KMS-11 (cell line): Measurements from ENCODE around the gene HS6ST3.

Experiments
- H2AFZ ChIP-seq: fragments of 200-600 bp; sonication (generic); 2 replicates; pipeline ENCODE4 v1.6.1; 2016; ENCODE audit warnings: antibody characterized with exemption, mixed run types, low read depth
- H3K27ac ChIP-seq: fragments of 200-600 bp; sonication (generic); 2 replicates; pipeline ENCODE4 v1.6.1; 2016; ENCODE audit warnings: mild to moderate bottlenecking, mixed run types
- H3K27me3 ChIP-seq: fragments of 200-600 bp; sonication (generic); 2 replicates; pipeline ENCODE4 v1.6.1; 2017; ENCODE audit warnings: mild to moderate bottlenecking, low read depth, mixed run types, moderate library complexity; ENCODE audit not compliant: insufficient read depth
- H3K36me3 ChIP-seq: fragments of 200-600 bp; sonication (generic); 2 replicates; pipeline ENCODE4 v1.6.1; 2017; ENCODE audit warnings: mild to moderate bottlenecking, mixed run types; ENCODE audit not compliant: insufficient read depth
- H3K4me1 ChIP-seq: fragments of 200-600 bp; sonication (generic); 2 replicates; pipeline ENCODE4 v1.6.1; 2016; ENCODE audit warnings: mild to moderate bottlenecking, low read depth, mixed run types; ENCODE audit not compliant: poor library complexity, severe bottlenecking
- H3K4me2 ChIP-seq: fragments of 200-600 bp; sonication (generic); 2 replicates; pipeline ENCODE4 v1.7.0; 2016; ENCODE audit warnings: mild to moderate bottlenecking, mixed run types
- H3K4me3 ChIP-seq: fragments of 200-600 bp; sonication (generic); IDR thresholded peaks from 2 replicates; pipeline ENCODE4 v1.6.1; 2017; ENCODE audit warnings: low read depth, low read length, mixed read lengths; ENCODE audit not compliant: insufficient read depth
- H3K79me2 ChIP-seq: fragments of 200-600 bp; sonication (generic); 2 replicates; pipeline ENCODE4 v1.6.1; 2016; ENCODE audit warnings: low read depth, mixed run types; ENCODE audit not compliant: insufficient read depth
- H3K9ac ChIP-seq: fragments of 200-600 bp; sonication (generic); 2 replicates; pipeline ENCODE4 v1.6.1; 2016; ENCODE audit warnings: mild to moderate bottlenecking, mixed run types
- H4K20me1 ChIP-seq: fragments of 200-600 bp; sonication (generic); 2 replicates; pipeline ENCODE4 v1.6.1; 2016; ENCODE audit warnings: mild to moderate bottlenecking, mixed run types; ENCODE audit not compliant: insufficient read depth
- CTCF ChIP-seq: fragments of 200-600 bp; sonication (generic); conservative IDR thresholded peaks from 2 replicates; pipeline ENCODE4 v1.6.1; 2017; ENCODE audit warnings: low read depth, mild to moderate bottlenecking, antibody characterized with exemption, low read length, moderate library complexity, mixed read lengths

The HS6ST3 gene

GRCh38 chr13:96783511-96783910 lies 693.6 kb downstream of the HS6ST3 start:
- Histone ChIP-seq H3K27me3 (no peaks in the 10 kb centered on the region), H3K9ac (no peak overlapping the region), H3K79me2 (no peaks in the 10 kb centered on the region), H4K20me1 (no peaks in the 10 kb centered on the region), H3K4me3 (no peak overlapping the region), H3K4me2 (no peak overlapping the region), H2AFZ (no peak overlapping the region), H3K4me1 (no peaks in the 10 kb centered on the region), H3K27ac (no peak overlapping the region), H3K36me3 (no peaks in the 10 kb centered on the region)
- TF ChIP-seq CTCF = no peak

- no peak overlapping the region for H3K9ac ChIP-seq
Measured at GRCh38 chr13:96785986-96786385, 696.1 kb downstream of the HS6ST3 start.

GRCh38 chr13:96792188-96792587 lies 702.3 kb downstream of the HS6ST3 start:
- no peak for TF ChIP-seq CTCF
- H3K9ac ChIP-seq = no peak overlapping the region
- H2AFZ ChIP-seq = no peak overlapping the region
- no peaks in the 10 kb centered on the region for H4K20me1 ChIP-seq
- no peaks in the 10 kb centered on the region for H3K27me3 ChIP-seq
- no peak overlapping the region for H3K4me3 ChIP-seq
- H3K4me2 ChIP-seq = no peak overlapping the region
- H3K36me3 ChIP-seq = no peaks in the 10 kb centered on the region
- no peaks in the 10 kb centered on the region for H3K4me1 ChIP-seq
- no peaks in the 10 kb centered on the region for H3K79me2 ChIP-seq
- no peak overlapping the region for H3K27ac ChIP-seq

More at GRCh38 chr13:96785986-96786385, 696.1 kb downstream of the HS6ST3 start:
- H4K20me1 ChIP-seq = no peaks in the 10 kb centered on the region
- H3K36me3 ChIP-seq = no peaks in the 10 kb centered on the region
- H3K27me3 ChIP-seq = no peaks in the 10 kb centered on the region
- H3K27ac ChIP-seq = no peak overlapping the region
- no peak for TF ChIP-seq CTCF
- H3K4me2 ChIP-seq = no peak overlapping the region
- H3K4me1 ChIP-seq = no peaks in the 10 kb centered on the region
- H2AFZ ChIP-seq = no peak overlapping the region
- no peaks in the 10 kb centered on the region for H3K79me2 ChIP-seq
- H3K4me3 ChIP-seq = no peak overlapping the region

- TF ChIP-seq CTCF = no peak
- Histone ChIP-seq H3K36me3 (no peaks in the 10 kb centered on the region), H3K79me2 (no peaks in the 10 kb centered on the region), H4K20me1 (no peaks in the 10 kb centered on the region), H3K4me1 (no peaks in the 10 kb centered on the region), H3K27me3 (no peaks in the 10 kb centered on the region), H2AFZ (no peak overlapping the region), H3K4me2 (no peak overlapping the region), H3K4me3 (no peak overlapping the region), H3K9ac (no peak overlapping the region), H3K27ac (no peak overlapping the region)
Measured at GRCh38 chr13:96792736-96793403, 703.0 kb downstream of the HS6ST3 start.
